Measurements from ENCODE around the gene ITIH3.

Gene ITIH3

DNA sequence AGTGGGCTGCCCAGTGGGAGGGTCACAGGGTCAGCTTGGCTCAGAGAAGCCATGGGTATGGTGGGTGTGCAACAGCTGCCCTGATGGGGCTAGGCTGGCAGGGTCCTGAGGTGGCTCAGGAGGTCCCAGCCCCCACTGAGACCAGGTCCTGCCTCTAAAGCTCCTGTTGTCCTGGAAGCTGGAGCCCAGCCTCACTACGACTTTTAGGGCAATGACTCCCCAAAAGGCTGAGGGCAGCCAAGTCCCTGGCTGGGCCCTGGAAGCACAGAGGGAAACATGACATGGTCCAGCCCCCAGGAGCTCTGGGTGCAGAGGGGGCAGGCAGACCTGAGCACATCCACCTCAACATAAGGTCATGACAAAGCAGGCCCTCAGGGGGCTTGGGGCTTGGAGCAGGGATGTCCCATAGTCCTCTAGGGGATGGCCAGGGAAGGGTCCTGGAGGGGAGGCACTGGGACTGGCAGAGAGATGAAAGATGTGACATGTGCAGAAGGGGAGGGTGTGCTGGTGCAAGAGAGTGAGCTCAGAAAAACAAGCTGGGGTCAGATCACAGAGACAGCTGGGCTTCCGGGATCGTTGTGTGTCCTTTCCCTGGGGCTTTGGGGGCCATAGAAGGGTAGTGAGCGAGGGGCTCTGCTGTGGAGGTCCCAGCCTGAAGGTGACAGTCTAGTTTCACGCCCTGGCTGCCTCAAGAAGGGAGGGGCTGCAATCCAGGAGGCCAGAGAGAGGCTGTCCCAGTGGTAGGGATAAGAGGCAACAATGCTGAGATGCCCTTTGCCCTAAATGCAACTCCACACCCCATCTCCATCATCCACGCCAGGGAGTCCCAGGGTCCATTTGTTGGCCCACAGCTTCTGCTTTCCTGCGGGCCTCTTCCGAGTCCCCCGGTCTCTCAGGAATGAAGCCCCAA lies 639 bp upstream of the ITIH3 start:
- DNase-seq = no peak

DNA sequence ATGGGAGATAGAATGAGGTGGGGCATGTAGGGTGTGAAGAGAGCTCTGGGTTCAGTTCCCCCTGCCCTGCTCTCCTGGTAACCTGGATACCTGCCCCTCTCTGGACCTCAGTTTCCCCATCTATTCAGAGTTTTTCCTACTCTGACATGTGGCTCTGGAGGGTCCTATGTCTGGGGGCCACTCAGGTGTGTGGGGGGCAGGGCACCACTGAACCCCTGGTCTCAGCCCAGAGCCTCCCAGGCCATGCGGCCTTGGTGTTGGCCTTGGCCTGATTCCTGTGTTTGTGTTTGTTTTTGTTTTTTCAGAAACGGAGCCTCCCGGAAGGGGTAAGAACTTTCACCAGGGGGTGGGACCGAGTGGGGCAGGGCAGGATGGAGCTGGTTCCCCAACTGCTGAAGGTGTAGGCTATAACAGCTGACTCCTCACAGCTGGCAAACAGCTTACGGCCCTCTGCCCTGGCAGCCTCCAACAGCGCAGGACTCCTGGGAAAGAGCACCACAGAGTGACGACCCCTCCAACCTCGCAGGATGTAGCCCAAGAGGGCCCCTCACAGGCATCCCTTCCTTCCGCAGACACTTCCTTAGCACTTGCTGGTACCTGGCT lies 803 bp downstream of the ITIH3 start:
- DNase-seq = no peak

DNA sequence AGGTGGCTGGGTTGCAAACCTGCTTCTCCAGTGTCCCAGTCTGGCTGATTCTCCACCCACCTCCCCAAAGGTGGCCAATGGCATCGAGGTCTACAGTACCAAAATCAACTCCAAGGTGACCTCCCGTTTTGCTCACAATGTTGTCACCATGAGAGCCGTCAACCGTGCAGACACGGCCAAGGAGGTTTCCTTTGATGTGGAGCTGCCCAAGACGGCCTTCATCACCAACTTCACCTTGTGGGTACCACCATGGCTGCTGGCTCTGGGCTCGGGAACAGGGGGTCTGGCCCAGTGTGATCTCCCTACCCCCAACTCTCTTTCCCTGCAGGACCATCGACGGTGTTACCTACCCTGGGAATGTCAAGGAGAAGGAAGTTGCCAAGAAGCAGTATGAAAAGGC lies 1.8 kb downstream of the ITIH3 start:
- DNase-seq = no peak

DNA sequence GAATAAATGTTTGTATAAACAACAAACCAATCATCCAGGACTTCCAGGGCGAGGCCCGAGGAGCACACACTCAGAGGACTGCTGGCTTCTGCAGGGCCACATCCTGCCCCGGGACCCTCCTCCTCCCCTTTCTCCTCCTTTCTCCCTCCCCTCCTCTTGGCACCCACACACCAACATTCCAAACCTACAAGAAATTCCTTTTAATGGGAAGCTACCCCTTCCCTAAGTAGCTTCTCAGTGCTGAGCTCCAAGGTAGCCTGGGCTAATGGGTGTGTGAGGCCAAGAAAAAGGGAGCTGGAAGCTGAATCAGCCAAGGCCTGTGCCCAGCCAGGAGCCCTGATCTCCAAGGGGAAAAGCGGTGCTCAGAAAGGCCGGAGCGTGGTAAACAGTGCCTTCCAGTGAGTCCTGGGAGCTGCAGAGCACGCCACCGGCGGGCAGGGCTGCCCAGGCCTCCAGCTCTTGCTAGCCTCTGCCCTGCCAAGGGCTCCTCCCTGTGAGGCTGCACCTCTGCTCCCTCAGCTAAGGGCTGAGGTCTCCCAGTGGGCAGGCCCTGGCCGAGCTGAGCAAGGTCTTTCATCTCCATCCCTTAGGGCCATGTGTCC lies 3.9 kb downstream of the ITIH3 start:
- no peak for DNase-seq

DNA sequence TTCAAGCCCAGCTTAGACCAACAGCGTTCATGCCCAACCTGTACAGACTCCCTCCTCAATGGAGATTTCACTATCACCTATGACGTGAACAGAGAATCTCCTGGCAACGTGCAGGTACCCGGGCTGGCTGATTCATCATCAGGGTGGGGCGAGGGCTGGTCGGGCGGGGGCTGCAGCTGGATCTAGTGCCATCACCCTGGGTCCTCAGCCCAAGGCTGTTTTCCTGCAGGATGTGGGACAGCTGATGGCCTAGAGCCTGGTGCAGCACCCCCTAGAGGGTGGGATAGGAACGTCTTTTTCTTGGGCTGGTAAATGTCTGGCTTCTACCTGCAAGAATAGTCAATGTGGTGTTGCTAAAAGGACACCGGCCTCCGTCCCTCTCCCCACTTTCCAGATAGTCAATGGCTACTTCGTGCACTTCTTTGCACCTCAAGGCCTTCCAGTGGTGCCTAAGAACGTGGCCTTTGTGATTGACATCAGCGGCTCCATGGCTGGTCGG lies 4.4 kb downstream of the ITIH3 start:
- peak in 1 of 2 donors; percentile 12 for DNase-seq

DNA sequence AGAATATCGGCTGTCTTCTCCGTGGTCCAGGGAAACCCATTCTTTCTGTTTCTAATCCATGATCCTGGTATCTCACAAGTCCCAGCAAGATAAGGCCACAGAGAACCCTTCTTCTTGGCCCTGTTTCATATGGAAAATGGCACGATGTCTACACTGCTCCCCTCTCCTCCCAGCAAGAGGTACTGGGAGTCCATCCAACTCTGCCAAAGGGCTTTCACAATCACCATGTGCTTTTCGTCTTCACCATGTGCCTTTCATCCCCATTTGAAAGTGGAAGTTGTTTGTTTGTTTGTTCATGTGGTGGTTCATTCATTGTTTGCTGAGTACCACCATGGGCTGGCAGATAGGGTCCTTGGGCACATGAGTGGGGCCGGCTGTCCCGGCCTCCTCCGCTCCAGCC lies 5.5 kb downstream of the ITIH3 start:
- DNase-seq = no peak

DNA sequence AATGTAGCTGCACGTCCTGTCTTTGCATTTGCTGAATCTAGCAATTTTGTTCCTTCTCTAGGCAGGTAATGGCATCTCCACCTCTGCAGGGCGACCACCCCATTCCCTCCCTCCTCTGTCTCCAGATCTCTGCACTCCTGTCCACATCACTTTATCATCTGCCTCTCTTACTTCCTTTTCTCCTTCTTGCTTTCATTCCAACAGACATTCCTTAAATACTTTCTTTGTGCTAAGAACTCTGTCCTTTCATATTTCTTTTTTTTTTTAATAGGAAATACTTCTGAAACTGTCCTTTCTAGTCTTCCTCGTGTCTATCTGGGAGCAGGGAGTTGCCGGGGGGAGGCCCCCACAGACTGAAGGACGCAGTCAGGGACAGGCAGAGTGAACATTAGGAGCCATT lies 7.2 kb downstream of the ITIH3 start:
- DNase-seq = no peak

DNA sequence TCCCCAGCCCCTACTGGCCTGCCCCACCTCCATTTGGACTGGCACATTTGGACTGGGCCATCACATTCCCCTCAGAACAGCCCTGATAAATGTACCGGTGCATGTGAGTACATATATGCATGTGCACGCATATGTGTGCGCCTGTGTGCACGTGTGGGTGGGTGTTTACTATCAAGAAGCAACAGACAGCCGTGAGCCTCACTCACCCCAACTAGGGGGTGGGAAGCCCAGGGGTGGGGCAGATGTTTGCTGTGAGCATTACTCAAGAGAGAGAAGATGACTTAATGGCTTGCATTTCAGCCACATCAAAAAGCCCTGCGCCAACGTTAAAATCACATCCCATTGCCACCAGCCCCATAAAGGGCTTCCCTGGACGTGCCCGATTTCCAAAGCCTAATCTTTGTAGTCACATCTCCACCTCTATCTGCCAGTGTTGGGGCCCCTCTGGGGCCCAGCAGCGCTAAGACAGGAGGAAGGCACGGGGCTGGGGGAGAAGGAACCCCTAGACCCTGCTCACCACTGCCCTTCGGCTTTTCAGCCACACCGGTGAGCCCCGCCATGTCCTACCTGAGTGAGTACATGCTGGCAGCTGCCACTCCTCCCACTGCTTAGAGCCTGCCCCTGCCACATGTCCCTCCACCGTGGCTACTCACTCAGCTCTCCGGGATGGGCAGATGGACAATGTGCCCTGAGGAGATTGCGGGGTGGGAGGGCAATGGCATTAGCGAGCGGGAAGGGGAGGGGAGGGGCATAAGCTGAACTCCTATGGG lies 10.9 kb downstream of the ITIH3 start:
- DNase-seq = no peak

DNA sequence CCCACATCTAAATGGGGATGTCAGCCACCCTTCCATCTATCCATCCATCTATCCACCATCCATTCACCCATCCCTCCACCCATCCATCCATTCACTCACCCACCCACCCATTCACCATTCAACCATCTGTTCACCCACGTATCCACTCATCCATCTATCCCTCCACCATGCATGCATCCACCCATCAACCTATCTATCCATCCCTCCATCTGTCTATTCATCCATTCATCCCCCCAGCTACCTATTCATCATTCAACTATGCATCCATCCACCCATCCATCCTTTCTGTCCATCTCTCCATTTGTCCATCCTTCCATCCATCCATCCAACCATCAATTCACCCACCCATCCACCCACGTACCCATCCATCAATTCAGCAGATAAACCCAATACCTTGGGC lies 14.6 kb downstream of the ITIH3 start:
- no peak for DNase-seq

DNA sequence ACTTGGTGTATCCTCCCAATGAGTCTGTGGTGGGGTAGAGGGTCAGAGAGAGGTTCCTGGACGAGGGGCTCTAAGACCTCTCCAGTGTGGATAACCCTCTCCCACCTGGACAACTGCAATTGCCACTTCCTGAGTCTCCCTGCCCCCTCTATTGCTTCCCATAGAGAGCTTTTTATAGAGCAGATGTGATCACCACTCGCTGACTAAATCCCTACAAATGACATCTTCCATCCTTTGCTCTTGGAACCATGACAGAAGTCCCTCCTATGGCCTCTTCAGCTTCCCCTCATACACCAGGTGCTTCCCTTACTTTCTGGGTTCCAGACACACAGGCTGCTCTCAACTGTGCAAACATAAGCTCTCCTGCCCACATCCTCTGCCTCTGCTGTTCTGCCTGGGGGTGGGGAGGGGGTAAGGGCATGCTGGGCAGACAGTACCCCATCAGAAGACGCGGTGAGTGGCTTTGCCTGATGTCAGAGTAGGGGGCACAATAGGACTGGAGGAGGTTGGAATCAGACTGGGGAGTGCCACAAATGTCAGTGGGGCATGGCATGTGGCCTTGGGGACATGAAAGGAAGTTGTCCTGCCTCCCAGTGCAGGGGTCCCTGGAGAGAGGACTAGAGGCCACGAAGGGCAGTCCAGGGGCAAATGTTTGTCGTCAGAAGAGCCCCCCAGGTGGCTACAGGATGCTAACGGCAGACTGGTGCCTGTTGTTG lies 15.2 kb downstream of the ITIH3 start:
- no peak for DNase-seq

DNA sequence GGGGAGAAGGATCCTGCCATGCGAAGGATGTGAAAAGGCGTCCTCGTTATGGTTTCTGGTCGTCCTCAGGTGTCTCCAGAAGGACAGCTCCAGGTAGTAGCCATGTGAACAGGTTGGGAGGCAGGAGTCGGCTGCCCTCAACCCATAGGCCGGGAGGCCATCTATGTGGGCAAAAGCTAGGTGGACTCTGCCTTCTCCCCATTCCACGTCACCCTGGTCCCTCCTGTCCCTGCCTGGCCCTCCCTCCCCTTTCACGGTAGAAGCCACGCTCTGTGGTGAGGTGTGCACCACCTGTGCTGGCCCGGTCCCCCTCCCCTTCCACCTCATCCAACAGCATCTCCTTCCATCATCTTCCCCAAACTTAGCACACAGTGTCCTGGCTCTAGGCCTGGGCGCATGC lies 16.3 kb downstream of the ITIH3 start:
- no peak for DNase-seq

DNA sequence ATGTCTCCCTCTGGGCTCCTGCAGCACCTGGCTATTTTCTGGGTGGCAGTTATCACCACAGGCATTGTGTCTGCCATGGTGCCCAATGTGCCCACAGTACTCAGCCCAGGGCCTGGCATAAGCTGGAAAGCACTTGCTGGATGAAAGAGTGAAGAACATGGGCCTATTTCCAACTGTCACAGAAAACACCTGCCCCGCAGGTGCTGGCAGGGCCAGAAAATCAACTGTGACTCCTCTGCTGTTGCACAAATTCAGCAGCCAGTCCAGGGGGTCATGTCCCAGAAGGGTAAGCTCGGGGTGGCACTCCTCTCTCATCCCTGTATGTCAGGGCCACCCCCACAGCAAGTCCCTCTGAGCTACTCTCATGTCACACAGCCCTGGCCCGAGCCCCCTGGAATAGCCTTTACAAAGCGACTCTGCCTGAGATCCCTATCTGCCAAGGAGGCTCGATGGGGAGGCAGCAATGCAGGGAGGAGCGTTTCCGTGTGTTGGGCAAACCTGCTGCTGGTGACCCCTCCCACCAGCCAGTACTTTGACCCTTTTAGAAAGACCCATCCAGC lies 16.9 kb downstream of the ITIH3 start:
- DNase-seq = no peak

DNA sequence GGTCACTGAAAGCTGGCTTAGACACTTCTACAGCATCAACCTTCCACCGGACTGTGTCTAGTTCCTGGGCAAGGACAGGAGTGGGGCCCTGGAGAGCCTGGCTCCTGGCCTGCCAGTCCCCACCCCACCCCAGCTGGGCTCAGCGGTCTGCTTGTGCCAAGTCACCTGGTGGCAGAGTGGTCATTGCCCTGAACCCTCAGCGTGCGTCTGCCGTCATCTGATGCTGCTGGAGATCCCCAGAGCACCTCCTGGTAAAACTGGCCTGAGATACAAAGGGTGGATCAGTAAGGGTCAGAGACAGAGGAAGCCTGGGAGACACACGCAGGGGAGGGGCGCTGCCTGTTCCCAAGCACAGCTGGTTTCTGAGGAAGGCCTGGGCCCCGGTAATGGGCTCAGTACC lies 19.2 kb downstream of the ITIH3 start:
- DNase-seq = no peak

DNA sequence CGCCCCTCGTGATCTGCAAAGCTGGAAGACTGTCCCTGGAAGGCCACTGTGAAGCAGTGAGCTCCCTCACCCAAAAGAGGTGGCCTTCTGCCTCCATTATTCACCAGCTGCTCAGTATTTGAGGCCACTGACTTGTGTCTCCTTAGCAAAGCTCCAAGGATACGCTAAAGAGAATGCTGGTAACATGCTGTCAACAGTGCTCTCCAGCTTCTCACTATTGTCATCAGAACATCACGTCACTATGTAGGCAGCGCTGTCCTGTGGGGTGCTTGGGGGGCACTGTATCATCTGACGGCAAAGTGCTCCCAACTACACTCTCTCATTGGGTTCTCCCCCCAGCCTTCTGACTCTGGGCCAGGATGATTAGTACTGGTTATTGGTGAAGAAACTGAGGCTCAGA lies 21.6 kb downstream of the ITIH3 start:
- no peak for DNase-seq

DNA sequence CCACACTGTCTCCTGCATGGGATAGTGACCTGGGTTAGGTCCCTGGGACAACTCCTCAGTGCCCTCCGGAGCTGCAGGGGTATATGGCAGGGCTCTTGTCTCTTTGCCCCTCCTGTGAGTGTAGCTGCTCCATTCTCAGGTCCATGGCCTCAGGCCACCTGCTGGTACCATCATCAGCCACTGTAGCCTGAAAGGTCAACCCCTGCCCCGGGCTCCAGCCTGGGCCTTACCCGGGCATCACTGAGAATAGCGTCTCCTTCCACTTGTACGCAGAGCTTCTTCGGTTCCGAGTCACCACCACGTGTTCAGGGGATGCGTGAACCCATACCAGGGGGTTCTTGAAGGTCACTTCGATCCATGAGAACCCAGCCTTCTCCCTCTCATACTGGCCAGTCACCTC lies 22.1 kb downstream of the ITIH3 start:
- no peak for DNase-seq

DNA sequence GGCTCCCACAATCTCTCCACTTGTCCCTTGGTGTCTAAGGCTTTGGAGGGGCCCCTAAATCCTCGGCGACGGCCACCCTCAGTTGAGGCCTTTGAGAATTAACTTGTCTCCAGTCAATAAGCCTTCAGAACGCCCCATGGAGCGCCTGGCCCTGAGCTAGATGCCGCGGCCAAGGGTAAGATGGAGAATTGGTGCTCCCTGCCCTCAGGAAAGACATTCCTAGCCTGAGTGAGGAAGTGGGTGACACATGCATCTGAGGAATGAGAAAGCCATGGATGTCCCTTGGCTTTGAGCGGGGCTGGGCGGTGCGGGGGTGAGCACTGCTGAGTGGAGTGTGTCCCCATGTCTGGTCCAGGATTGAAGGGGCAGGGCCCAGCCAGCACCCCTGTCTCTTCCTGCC lies 22.6 kb downstream of the ITIH3 start:
- DNase-seq = no peak

DNA sequence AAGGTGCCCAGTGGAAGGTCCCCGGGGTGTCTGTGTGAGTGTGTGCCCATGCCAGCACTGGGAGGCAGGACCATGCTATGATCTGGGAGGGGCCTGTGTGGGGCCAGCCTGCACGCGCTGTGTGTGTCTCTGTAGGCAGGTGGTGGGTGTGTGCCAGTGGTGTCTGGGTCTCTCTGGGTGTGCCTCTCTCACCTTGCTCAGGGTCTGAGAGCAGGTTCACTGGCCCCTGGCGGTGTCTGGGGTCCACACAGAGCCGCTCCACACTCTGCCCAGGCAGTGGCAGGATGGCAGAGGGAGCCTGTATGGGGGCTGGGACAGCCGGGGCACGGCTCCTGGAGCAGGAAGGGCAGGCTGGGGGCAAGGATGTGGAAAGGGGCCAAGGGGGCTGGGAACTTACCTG lies 23.3 kb downstream of the ITIH3 start:
- DNase-seq = no peak

DNA sequence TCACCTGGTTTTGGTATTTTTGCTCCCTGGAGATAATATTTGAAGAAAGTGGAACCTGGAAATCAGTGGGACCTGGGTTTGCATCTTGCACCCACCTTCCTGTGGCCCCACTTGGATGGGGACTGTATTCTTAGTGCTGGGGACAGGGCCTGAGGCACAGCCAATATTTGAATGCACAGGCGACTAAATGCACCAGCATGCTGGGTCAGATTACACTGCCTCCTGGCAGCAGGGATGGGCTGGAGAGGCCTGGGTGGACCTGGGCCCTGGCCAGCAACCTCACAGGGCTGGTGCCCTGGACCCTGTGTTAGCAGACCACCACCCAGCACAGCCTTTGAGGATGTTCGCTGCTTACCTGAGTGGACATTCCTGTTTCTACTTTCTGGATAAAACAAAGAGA lies 25.3 kb downstream of the ITIH3 start:
- no peak for DNase-seq

DNA sequence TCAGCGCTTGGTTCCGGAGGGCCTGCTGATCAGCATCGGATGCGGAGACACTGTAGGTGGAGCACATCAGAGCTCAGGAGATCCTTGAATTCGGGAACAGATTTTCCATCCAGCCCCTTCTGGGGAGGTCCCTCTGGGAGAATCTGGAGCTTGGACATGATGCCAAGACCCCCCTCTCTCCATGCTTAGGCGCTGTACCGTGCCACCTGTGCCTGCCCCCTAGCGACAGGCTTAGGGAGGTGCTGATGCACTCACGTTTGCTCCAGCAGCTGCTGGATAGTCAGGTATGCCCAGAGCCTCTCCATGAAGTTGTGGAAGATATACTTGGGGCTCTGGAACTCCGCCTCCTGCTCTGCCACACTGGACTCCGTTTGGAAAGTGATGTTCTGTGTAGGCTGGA lies 26.1 kb downstream of the ITIH3 start:
- DNase-seq = peak in 1 of 2 donors; percentile 6

DNA sequence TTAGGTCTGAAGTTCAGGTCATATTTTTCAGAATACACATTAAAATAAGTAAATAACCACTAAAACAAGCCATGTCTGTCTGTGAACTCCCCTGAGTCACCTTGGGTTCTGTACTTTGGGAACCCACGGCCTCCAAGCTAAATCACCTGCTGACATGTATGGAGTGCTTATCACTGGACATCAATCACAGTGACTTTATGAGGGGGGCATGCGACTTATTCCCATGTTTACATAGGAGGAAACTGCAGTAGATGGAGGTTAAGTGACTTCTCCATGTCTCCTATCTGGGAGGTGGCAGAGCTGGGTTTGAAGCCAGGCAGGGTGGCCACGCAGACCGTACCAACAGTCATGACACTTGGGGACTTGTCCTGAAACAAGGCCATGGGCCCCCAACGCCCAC lies 27.8 kb downstream of the ITIH3 start:
- no peak for DNase-seq

DNA sequence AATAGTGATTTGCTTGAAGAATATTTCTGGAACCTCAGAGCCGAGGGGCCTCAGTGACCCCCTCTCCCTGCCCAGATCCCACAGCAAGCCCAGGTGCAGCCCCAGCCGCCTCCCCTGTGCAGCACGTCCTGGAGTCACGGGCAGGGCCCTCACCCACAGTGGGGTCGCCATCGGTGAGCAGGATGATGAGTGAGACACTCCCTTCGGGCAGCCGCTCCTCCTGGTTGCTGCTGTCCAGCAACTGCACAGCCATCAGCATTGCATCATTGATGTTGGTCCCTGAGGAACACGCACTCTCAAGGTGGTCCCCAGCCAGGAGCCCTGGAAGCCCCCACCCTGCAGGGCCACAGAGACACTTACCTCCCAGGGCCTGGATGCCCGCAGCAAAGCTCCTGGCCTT lies 29.4 kb downstream of the ITIH3 start:
- no peak for DNase-seq

DNA sequence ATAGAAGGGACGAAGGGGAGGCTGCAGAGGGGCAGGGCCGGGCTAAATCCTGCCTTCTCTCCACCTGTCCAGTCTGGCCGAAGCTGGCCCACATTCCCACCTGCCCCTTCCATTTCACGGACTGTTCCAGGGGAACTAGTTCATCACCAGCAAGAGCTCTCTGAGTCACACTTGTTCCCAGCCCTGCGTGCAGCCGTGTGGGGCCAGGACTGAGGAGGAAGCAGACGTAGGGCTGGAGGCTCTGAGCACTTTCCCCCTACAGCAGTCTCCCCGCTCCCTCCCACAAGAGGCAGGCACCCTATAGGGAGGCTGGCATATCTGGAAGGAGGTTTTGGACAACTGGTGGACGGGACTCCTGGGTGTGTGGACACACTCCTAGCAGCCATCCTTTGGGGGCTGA lies 32.8 kb downstream of the ITIH3 start:
- no peak for DNase-seq
